ENCODE measurements around the gene MSX1.
"Not testable (repeated sequence)": the region's sequence is repeated elsewhere in the genome, so short reads cannot be mapped to it uniquely, and the experiment has no call there.

Gene MSX1

DNA sequence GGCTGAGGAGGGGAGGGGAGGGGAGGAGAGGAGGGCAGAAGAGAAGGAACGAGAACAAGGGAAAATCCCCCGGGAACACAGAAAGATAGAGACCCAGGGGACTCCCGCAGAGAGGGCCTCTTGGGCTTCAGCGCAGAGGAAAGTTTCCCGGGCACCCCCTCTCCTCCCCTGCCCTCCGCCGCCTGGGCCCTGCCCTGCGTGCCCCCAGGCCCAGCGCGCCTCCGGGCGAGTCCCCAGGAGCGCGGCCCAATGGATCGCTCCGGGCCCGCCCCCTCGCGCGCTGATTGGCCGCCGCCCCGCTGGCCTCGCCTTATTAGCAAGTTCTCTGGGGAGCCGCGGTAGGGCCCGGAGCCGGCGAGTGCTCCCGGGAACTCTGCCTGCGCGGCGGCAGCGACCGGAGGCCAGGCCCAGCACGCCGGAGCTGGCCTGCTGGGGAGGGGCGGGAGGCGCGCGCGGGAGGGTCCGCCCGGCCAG is at the start of gene MSX1:
Gene MSX1 (plus strand): TSS at position 341 of the 474 bp plus-strand sequence. CDS start 235 bp downstream, outside the sequence.
- H3K36me3 Mint-ChIP-seq (ENCODE audit: low read depth), result no peaks in the 10 kb centered on the region
- no peaks in the 10 kb centered on the region for H3K9me3 Mint-ChIP-seq
- peaks cover 80% of the 10 kb centered on the region for H3K27me3 Mint-ChIP-seq
- H3K4me1 Mint-ChIP-seq, result peaks cover 39% of the 10 kb centered on the region
- DNase-seq (peak; percentile 62), ATAC-seq (peak; percentile 88)
- peak within 1 kb of the TSS; percentile 70 for H3K4me3 Mint-ChIP-seq
- no peak within 1 kb of the TSS for H3K27ac Mint-ChIP-seq

DNA sequence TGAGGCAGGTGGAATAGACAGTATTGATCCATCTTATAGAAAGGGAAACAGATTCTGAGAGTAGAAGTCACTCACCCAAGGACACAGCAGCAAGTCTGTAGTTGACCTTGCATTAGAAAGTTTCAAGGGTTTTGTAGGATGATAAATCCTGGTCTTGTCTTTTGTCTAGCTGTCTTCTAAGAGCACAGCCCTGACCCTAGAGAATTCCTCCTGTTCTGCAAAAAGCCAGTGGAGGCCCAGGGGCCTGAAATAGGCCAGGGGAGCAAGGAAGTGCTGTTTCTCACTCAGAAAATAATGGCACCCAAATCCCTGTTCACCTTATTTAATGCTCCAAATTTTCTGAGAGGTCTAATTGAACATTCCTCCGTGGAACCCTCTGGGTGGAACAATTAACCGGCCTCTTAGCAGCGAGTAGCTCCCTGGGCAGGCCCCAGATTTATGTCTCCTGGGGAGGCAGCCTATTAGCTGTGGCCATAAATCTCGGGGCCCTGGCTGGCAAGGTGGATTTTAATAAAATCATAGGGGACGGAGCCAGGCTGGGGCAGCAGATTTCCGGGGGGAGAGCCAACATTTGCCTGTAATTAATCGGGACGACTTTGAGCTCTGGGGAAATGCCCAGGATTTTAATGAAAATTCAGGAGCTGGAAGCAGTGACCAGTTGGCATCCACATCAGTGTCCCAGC is 49.2 kb upstream of the MSX1 start:
- H3K27me3 Mint-ChIP-seq, result peaks cover 12% of the 10 kb centered on the region
- peaks cover 1% of the 10 kb centered on the region for H3K36me3 Mint-ChIP-seq (ENCODE audit: low read depth)
- ATAC-seq (no peak), DNase-seq (no peak)
- no peaks in the 10 kb centered on the region for H3K4me1 Mint-ChIP-seq
- no peak overlapping the region for H3K4me3 Mint-ChIP-seq
- peaks cover 11% of the 10 kb centered on the region for H3K9me3 Mint-ChIP-seq
- H3K27ac Mint-ChIP-seq, result no peak overlapping the region

DNA sequence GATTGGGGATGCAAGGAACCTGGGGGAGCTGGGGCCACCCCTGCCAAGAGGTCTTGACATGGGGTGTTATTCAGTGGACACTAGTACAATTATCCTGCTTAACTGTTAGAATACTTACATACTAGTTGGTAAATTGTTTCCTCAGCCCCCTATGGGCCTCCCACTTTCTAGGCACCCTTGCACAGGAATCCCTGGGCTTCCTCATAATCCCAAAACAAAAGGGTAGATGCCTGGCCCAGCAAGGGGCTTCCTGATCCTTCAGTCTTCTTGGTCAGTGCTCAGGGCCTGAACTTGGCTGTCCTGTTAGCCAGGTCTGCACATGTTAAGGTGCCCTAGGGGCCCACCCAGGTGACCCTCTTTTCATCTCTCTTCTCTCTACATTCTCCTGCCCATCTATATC is 48.7 kb upstream of the MSX1 start:
- Mint-ChIP-seq H3K27me3 (peaks cover 9% of the 10 kb centered on the region), H3K9me3 (peaks cover 12% of the 10 kb centered on the region), H3K4me3 (no peak overlapping the region), H3K36me3 (ENCODE audit: low read depth) (peaks cover 1% of the 10 kb centered on the region), H3K4me1 (no peaks in the 10 kb centered on the region), H3K27ac (no peak overlapping the region)
- no peak for DNase-seq
- ATAC-seq, result no peak

DNA sequence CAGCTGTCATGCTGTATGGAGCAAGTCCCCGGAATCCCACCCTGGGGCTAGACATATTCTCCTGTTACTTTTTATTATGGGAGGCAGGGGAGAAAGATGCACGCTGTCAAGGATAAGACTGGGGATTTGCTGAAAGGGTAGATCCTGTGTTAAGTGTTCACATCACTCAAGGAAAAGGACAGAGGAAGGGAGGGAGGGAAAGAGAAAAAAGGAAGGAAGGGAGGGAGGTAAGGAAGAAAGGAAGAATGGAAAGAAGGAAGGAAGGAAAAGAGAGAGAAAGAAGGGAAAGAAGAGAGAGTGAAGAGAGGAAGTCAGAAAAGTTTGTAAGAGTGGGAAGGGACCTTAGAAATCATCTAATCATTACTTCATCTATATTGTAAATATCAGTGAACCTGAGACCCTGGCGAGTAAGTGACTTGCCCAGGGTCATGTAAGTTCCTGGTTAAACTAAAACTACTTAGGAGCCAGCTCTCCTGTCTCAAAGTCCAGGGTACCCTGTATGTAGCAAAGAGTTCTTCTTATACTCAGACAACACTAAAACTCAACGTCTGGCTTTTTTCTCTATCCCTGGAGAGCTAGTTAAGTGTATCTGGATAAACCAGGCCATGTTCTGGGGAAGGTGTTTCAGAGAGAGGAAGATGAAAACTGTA is 47.2 kb upstream of the MSX1 start:
- Mint-ChIP-seq H3K36me3 (ENCODE audit: low read depth) (peaks cover 1% of the 10 kb centered on the region), H3K9me3 (peaks cover 18% of the 10 kb centered on the region), H3K27me3 (peaks cover 9% of the 10 kb centered on the region), H3K27ac (no peak overlapping the region), H3K4me1 (no peaks in the 10 kb centered on the region), H3K4me3 (no peak overlapping the region)
- ATAC-seq (no peak), DNase-seq (no peak)

DNA sequence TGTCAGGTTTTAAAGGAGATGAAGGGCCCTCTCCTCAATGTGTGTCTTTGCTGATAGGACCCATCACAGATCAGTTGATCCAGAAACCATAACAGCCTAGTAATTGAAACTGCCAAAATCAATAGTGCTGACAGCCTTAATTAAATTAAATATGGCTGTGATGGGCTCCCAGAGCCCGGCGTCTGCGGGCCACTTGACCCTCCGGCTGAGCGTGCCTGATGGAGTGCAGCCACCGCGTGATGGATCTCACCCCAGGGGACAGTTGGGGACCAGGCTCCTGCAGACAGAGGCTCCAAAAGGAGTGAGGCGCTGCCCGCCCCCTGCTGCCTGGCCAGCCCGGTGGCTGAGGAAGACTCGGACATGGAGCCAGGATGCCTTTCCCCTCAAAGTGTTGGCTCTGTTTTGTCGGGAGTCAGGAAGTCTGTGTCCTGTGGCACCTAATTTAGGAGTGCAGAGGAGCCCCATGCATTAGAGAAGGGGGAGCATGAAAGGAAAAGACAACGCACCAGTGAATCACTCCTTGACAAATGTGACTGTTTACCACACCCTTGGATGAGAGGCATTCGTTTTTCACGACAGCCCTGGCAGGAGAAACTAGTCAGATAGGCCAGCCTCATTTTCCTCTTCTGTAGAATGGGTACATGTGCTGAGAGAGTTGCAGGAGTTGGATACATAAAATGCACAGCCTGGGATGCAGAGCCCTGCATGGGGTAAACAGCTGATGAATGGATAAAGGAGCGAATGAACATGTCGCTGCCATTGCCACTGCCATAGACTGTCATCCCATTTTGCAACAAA is 40.9 kb upstream of the MSX1 start:
- no peaks in the 10 kb centered on the region for H3K36me3 Mint-ChIP-seq (ENCODE audit: low read depth)
- no peaks in the 10 kb centered on the region for H3K27me3 Mint-ChIP-seq
- no peak overlapping the region for H3K4me3 Mint-ChIP-seq
- H3K4me1 Mint-ChIP-seq, result no peaks in the 10 kb centered on the region
- peaks cover 22% of the 10 kb centered on the region for H3K9me3 Mint-ChIP-seq
- H3K27ac Mint-ChIP-seq, result no peak overlapping the region
- DNase-seq (no peak), ATAC-seq (no peak)

DNA sequence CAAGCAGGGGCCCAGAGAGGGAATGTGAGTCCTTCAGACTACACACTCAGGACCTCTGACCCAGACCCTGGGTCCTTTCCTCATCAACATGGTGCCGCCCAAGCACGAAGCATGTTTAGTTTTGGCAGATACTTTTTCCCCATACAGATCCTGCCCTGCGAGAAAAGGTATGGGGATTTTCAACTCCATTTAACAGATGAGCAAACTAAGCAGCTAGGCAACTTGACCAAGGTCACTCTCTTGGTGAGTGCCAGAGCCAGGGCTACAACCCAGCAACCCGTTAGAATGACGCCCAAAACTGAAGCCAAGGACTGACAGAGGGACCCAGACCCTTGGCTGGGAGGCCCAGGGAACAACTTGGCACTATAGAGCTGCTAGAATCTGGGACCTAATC is 40.3 kb upstream of the MSX1 start:
- Mint-ChIP-seq H3K36me3 (ENCODE audit: low read depth) (no peaks in the 10 kb centered on the region), H3K4me1 (no peaks in the 10 kb centered on the region), H3K9me3 (peaks cover 22% of the 10 kb centered on the region)

DNA sequence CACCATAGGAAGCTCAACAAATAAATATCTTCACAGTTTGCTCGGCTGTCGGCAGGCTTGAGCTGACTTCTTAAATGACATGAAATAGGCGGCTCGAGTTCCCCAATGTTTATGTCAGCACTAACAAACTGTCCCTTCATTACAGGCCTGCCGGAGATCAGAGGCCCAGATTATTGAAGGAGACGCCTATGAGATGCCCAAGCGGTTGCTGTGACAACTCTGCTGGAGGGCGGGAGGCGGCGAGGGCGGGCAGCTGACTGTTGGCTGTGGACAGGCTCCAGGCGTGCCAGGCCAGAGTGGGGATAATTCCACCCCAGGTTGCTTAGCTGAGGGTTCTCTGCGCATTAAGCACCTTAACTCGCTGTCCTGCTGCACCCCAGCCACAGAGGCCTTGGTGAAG is 39.2 kb upstream of the MSX1 start:
- Mint-ChIP-seq H3K27me3 (no peaks in the 10 kb centered on the region), H3K36me3 (ENCODE audit: low read depth) (no peaks in the 10 kb centered on the region), H3K4me3 (no peak overlapping the region), H3K4me1 (no peaks in the 10 kb centered on the region), H3K27ac (no peak overlapping the region), H3K9me3 (peaks cover 31% of the 10 kb centered on the region)
- DNase-seq (no peak), ATAC-seq (no peak)

More for the DNA sequence above, 40.3 kb upstream of the MSX1 start:
- H3K27ac Mint-ChIP-seq, result no peak overlapping the region
- no peak for ATAC-seq
- H3K4me3 Mint-ChIP-seq, result no peak overlapping the region
- no peaks in the 10 kb centered on the region for H3K27me3 Mint-ChIP-seq
- DNase-seq, result no peak

DNA sequence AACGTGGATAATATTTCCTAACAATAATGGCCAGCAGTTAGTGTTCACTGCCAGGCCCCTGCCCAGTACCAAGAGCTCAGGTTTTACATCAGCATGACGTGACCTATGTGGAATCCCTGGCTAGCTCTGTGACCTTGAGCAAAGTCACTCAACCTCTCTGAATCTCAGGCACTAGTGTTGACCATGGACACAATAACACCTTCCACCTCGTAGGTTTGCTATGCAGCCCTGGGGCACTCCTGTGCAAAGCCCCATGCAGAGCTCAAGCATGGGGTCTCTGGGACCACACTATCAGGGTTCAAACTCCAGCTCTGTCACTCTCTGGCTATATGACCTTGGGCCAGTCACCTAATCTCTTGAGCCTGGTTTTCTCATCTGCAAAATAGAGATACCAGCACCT is 38.7 kb upstream of the MSX1 start:
- ATAC-seq (no peak), DNase-seq (no peak)
- Mint-ChIP-seq H3K4me3 (no peak overlapping the region), H3K4me1 (no peaks in the 10 kb centered on the region), H3K27me3 (no peaks in the 10 kb centered on the region), H3K27ac (no peak overlapping the region), H3K36me3 (ENCODE audit: low read depth) (no peaks in the 10 kb centered on the region), H3K9me3 (peaks cover 32% of the 10 kb centered on the region)

DNA sequence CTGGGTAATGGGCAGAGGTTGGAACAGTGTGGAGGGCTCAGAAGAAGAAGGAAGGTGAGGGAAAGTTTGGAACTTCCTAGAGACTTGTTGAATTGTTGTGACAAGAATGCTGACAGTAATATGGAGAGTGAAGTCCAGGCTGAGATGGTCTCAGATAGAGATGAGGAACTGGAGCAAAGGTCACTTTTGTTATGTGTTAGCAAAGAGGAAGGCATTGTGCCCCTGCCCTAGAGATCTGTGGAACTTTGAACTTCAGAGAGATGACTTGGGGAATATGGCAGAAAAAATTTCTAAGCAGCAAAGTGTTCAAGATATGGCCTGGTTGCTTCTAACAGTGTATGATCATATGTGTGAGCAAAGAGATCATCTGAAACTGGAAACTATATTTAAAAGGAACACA is 37.9 kb upstream of the MSX1 start:
- ATAC-seq (no peak), DNase-seq (no peak)
- Mint-ChIP-seq H3K27me3 (no peaks in the 10 kb centered on the region), H3K36me3 (ENCODE audit: low read depth) (no peaks in the 10 kb centered on the region), H3K4me3 (no peak overlapping the region), H3K4me1 (no peaks in the 10 kb centered on the region), H3K9me3 (peaks cover 30% of the 10 kb centered on the region), H3K27ac (no peak overlapping the region)

DNA sequence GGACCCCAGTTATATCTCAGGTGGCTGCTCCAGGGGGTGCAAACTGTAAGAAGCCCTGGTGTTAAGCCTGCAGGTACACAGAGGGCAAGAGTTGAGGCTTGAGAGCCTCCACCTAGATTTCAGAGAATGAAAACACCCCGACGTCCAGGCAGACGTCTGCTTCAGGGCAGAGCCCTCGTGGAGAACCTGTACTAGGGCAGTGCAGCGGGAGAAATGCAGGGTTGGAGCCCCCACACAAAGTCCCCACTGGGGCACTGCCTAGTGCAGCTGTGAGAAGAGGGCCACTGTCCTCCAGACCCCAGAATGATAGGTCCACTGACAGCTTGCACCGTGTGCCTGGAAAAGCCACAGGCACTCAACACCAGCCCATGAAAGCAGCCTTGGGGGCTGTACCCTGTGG is 37.2 kb upstream of the MSX1 start:
- not testable (repeated sequence) for H3K36me3 Mint-ChIP-seq (ENCODE audit: low read depth); H3K4me3 Mint-ChIP-seq; H3K4me1 Mint-ChIP-seq; H3K27ac Mint-ChIP-seq; DNase-seq; ATAC-seq; H3K27me3 Mint-ChIP-seq
- peaks cover 30% of the 10 kb centered on the region for H3K9me3 Mint-ChIP-seq

DNA sequence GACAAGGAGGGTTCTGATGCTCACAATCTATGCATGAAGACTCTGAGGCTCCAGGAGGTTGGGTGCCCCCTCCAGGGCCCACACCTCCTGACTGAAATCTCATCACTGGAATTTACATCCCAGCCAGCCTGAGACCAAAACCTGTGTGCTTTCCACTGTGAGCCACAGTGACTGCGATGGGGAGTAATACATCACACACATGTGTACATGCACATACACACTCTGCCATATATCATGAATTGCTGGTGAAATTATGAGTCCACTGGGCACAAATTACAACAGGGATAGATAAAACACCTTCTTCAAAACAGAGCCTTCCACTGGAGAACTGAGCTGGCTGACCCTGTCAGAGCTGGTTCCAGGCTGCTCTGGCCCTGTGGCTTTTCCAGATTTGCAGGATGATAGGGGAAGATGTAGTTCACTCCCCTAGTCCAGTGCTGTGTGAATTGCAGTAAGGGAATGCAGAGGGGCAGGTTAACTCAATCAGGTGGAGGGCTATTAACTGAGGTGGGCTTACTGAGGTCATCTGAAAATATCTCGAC is 35.8 kb upstream of the MSX1 start:
- DNase-seq (no peak), ATAC-seq (no peak)
- H3K27me3 Mint-ChIP-seq, result peaks cover 1% of the 10 kb centered on the region
- H3K9me3 Mint-ChIP-seq, result peaks cover 30% of the 10 kb centered on the region
- H3K27ac Mint-ChIP-seq, result no peak overlapping the region
- no peaks in the 10 kb centered on the region for H3K36me3 Mint-ChIP-seq (ENCODE audit: low read depth)
- no peaks in the 10 kb centered on the region for H3K4me1 Mint-ChIP-seq
- H3K4me3 Mint-ChIP-seq, result no peak overlapping the region

DNA sequence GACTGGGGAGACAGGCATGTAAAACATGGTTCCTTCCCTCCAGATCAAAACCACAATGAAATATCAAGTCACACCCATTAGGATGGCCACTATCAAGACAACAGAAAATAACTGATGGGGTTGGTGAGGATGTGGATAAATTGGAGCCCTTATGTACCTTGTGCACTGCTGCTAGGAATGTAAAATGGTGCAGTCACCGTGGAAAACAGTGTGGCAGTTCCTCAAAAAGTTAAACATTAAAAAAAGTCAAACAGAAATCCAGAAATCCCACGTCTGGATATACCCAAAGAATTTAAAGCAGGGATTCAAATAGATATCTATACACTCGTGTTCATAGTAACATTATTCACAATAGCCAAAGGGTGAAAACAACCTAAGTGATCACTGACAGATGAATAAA is 35.2 kb upstream of the MSX1 start:
- no peak for DNase-seq
- Mint-ChIP-seq H3K9me3 (peaks cover 30% of the 10 kb centered on the region), H3K27me3 (peaks cover 6% of the 10 kb centered on the region), H3K36me3 (ENCODE audit: low read depth) (no peaks in the 10 kb centered on the region), H3K4me1 (no peaks in the 10 kb centered on the region), H3K27ac (no peak overlapping the region), H3K4me3 (no peak overlapping the region)
- ATAC-seq, result no peak

DNA sequence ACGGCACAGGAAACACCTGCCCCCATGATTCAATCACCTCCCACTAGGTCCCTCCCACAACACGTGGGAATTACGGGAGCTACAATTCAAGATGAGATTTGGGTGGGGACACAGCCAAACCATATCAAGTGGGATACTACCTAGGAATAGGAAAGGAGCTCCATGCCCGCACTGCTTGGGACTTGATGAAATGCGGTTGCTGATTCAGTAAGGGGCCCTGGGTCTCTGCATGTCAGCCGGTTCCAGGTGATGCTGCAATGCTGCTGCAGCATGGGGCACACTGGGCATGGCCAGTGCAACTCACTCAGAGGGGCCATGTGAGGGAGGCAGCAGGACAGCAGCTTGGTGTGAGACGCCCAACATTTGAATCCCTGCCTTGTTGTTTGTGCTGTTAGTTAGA is 34.0 kb upstream of the MSX1 start:
- Mint-ChIP-seq H3K9me3 (peaks cover 30% of the 10 kb centered on the region), H3K27ac (no peak overlapping the region), H3K4me1 (no peaks in the 10 kb centered on the region), H3K27me3 (peaks cover 11% of the 10 kb centered on the region), H3K4me3 (no peak overlapping the region), H3K36me3 (ENCODE audit: low read depth) (no peaks in the 10 kb centered on the region)
- ATAC-seq (no peak), DNase-seq (no peak)

DNA sequence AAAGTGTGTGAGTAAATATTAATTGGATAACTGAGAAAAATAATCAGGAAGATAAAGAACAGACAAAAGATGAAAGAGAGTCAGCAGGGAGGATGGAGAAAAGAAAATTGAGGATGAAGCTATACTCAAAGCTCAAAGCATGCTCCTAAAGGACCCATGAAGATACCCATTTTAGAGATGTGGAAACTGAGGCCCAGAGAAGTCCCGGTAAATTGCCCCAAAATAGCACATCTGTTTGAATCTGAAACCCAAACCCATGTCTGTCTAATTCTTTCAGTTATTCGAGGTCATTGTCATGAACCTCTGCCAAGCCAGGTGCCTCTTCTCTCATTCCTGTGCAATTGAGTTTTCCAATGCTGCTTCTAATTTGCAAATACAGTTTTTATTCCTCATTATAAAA is 29.6 kb upstream of the MSX1 start:
- no peaks in the 10 kb centered on the region for H3K4me1 Mint-ChIP-seq
- no peak overlapping the region for H3K4me3 Mint-ChIP-seq
- H3K27ac Mint-ChIP-seq, result no peak overlapping the region
- ATAC-seq, result no peak
- no peaks in the 10 kb centered on the region for H3K36me3 Mint-ChIP-seq (ENCODE audit: low read depth)
- peaks cover 19% of the 10 kb centered on the region for H3K9me3 Mint-ChIP-seq
- H3K27me3 Mint-ChIP-seq, result peaks cover 11% of the 10 kb centered on the region
- no peak for DNase-seq

DNA sequence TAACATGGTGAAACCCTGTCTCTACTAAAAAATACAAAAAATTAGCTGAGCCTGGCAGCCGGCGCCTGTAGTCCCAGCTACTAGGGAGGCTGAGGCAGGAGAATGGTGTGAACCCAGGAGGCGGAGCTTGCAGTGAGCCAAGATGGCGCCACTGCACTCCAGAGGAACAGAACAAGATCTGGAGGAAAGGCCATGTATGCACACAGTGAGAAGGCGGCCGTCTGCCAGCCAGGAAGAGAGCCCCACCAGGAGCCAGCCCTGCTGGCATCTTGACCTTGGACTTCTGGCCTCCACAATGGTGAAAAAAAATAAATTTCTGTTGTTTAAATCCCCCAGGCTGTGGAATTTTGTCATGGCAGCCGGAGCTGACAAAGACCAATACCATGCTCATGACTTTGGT is 28.2 kb upstream of the MSX1 start:
- H3K9me3 Mint-ChIP-seq, result peaks cover 15% of the 10 kb centered on the region
- ATAC-seq (no peak), DNase-seq (no peak)
- H3K36me3 Mint-ChIP-seq (ENCODE audit: low read depth), result no peaks in the 10 kb centered on the region
- no peaks in the 10 kb centered on the region for H3K4me1 Mint-ChIP-seq
- H3K27ac Mint-ChIP-seq, result no peak overlapping the region
- peaks cover 13% of the 10 kb centered on the region for H3K27me3 Mint-ChIP-seq
- H3K4me3 Mint-ChIP-seq, result no peak overlapping the region
